HG03039 (cell line): Measurements from ENCODE around the gene GLB1L2.

Experiments
- ATAC-seq: cut with Tn5 transposase; IDR thresholded peaks from one replicate; pipeline ENCODE4 v1.9.1; 2021; ENCODE audit warnings: mild to moderate bottlenecking, moderate library complexity; ENCODE audit not compliant: unreplicated experiment

The GLB1L2 gene

GRCh38 chr11:134383576-134384221, 51.9 kb downstream of the GLB1L2 start:
- no peak for ATAC-seq

GRCh38 chr11:134384406-134384805, 52.6 kb downstream of the GLB1L2 start:
- no peak for ATAC-seq

GRCh38 chr11:134385171-134385570, 53.4 kb downstream of the GLB1L2 start:
- ATAC-seq, result no peak

- no peak for ATAC-seq
Measured at GRCh38 chr11:134385774-134386565, 54.2 kb downstream of the GLB1L2 start.

GRCh38 chr11:134386945-134387344, 55.2 kb downstream of the GLB1L2 start:
- no peak for ATAC-seq

- ATAC-seq, result no peak
Measured at GRCh38 chr11:134387501-134387900, 55.7 kb downstream of the GLB1L2 start.

GRCh38 chr11:134388590-134388989, 56.8 kb downstream of the GLB1L2 start:
- no peak for ATAC-seq

GRCh38 chr11:134389464-134390180, 57.8 kb downstream of the GLB1L2 start:
- no peak for ATAC-seq

GRCh38 chr11:134390706-134391569, 59.1 kb downstream of the GLB1L2 start:
- no peak for ATAC-seq

GRCh38 chr11:134391656-134392055, 59.9 kb downstream of the GLB1L2 start:
- ATAC-seq, result no peak

- no peak for ATAC-seq
Measured at GRCh38 chr11:134392953-134393615, 61.3 kb downstream of the GLB1L2 start.

GRCh38 chr11:134393638-134394037, 61.9 kb downstream of the GLB1L2 start:
- ATAC-seq, result no peak

GRCh38 chr11:134394311-134394710, 62.5 kb downstream of the GLB1L2 start:
- no peak for ATAC-seq

GRCh38 chr11:134395002-134395401, 63.2 kb downstream of the GLB1L2 start:
- no peak for ATAC-seq

GRCh38 chr11:134397304-134398078, 65.7 kb downstream of the GLB1L2 start:
- no peak for ATAC-seq

GRCh38 chr11:134398079-134398444, 66.3 kb downstream of the GLB1L2 start:
- ATAC-seq, result no peak

GRCh38 chr11:134398644-134399292, 67.0 kb downstream of the GLB1L2 start:
- no peak for ATAC-seq

GRCh38 chr11:134399293-134399654, 67.5 kb downstream of the GLB1L2 start:
- ATAC-seq, result no peak

- no peak for ATAC-seq
Measured at GRCh38 chr11:134399996-134400395, 68.2 kb downstream of the GLB1L2 start.
